Adipocyte (in vitro differentiated cells): ENCODE data around the gene CD36.

Experiments
- DNase-seq: peaks from one replicate; pipeline ENCODE4 v3.0.0-alpha.2; 2015; ENCODE audit warnings: low read depth
- H3K27me3 ChIP-seq: replicated peaks from 2 replicates; pipeline ENCODE4 v1.7.0; 2013; ENCODE audit warnings: mild to moderate bottlenecking, low read length, moderate library complexity; ENCODE audit not compliant: control insufficient read depth, insufficient read depth
- H3K36me3 ChIP-seq: 2 replicates; pipeline ENCODE4 v1.7.0; 2013; ENCODE audit warnings: low read length, mild to moderate bottlenecking, moderate library complexity; ENCODE audit not compliant: control insufficient read depth, insufficient read depth, severe bottlenecking
- H3K4me1 ChIP-seq: 2 replicates; pipeline ENCODE4 v1.7.0; 2013; ENCODE audit warnings: mild to moderate bottlenecking, low read length, moderate library complexity; ENCODE audit not compliant: control insufficient read depth, insufficient read depth
- H3K4me3 ChIP-seq: 2 replicates; pipeline ENCODE4 v1.7.0; 2013; ENCODE audit warnings: mild to moderate bottlenecking, low read length, moderate library complexity
- H3K9ac ChIP-seq: 2 replicates; pipeline ENCODE4 v1.7.0; 2013; ENCODE audit warnings: mild to moderate bottlenecking, low read length, moderate library complexity
- H3K9me3 ChIP-seq: 2 replicates; pipeline ENCODE4 v1.7.0; 2013; ENCODE audit warnings: mild to moderate bottlenecking, low read length, moderate library complexity; ENCODE audit not compliant: control insufficient read depth

CD36 gene

GRCh38 chr7:80705130-80705781 lies 66.8 kb downstream of the CD36 start:
- no peak for DNase-seq
- Histone ChIP-seq H3K9me3 (no peaks in the 10 kb centered on the region), H3K36me3 (no peaks in the 10 kb centered on the region), H3K27me3 (no peaks in the 10 kb centered on the region), H3K4me3 (no peak overlapping the region), H3K4me1 (peaks cover 10% of the 10 kb centered on the region), H3K9ac (no peak overlapping the region)

- Histone ChIP-seq H3K9ac (no peak overlapping the region), H3K27me3 (no peaks in the 10 kb centered on the region), H3K9me3 (no peaks in the 10 kb centered on the region), H3K36me3 (no peaks in the 10 kb centered on the region), H3K4me1 (peaks cover 17% of the 10 kb centered on the region), H3K4me3 (no peak overlapping the region)
- DNase-seq = no peak
These were observed 68.9 kb downstream of the CD36 start for GRCh38 chr7:80707318-80707717.

- no peak for DNase-seq
- no peaks in the 10 kb centered on the region for H3K9me3 ChIP-seq
- H3K4me3 ChIP-seq = no peak overlapping the region
These were observed 69.7 kb downstream of the CD36 start for GRCh38 chr7:80708123-80708522.

DNA sequence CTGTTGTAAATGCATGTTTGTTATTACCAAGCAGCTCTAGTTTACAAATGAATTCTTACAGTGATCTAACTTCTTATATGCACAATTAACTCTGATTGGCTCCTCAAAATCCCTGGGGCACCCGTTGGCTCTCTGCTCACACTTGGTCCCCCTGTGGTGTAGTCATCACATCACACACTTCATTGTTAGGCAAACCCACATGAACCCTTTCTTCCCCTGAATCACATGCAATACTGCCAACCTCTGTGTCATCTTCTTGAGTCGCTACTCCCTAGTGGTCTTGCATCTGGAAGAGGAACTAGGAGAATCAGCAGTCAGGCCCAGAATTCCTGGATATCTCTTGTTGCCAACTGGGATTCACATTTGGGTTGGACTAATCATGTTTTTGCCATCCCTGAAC lies 73.1 kb downstream of the CD36 start:
- peaks cover 10% of the 10 kb centered on the region for H3K4me1 ChIP-seq
- H3K9ac ChIP-seq = no peak overlapping the region
- no peaks in the 10 kb centered on the region for H3K36me3 ChIP-seq
- H3K4me3 ChIP-seq = peak overlapping the region; percentile 36
- no peaks in the 10 kb centered on the region for H3K9me3 ChIP-seq
- no peak for DNase-seq
- H3K27me3 ChIP-seq = no peaks in the 10 kb centered on the region

More at GRCh38 chr7:80708123-80708522, 69.7 kb downstream of the CD36 start:
- Histone ChIP-seq H3K4me1 (peaks cover 15% of the 10 kb centered on the region), H3K27me3 (no peaks in the 10 kb centered on the region), H3K36me3 (no peaks in the 10 kb centered on the region), H3K9ac (no peak overlapping the region)

- no peak overlapping the region for H3K9ac ChIP-seq
- H3K27me3 ChIP-seq = no peaks in the 10 kb centered on the region
- peak; percentile 68 for DNase-seq
- no peaks in the 10 kb centered on the region for H3K36me3 ChIP-seq
- peaks cover 28% of the 10 kb centered on the region for H3K4me1 ChIP-seq
- no peak overlapping the region for H3K4me3 ChIP-seq
- no peaks in the 10 kb centered on the region for H3K9me3 ChIP-seq
These were observed 80.8 kb downstream of the CD36 start for GRCh38 chr7:80719261-80719660.

GRCh38 chr7:80720146-80720545 lies 81.7 kb downstream of the CD36 start:
- DNase-seq = peak; percentile 4
- no peak overlapping the region for H3K9ac ChIP-seq
- no peaks in the 10 kb centered on the region for H3K27me3 ChIP-seq
- H3K4me3 ChIP-seq = no peak overlapping the region
- no peaks in the 10 kb centered on the region for H3K36me3 ChIP-seq
- H3K4me1 ChIP-seq = peaks cover 37% of the 10 kb centered on the region
- H3K9me3 ChIP-seq = no peaks in the 10 kb centered on the region

GRCh38 chr7:80721883-80722615 lies 83.6 kb downstream of the CD36 start:
- Histone ChIP-seq H3K4me1 (peaks cover 52% of the 10 kb centered on the region), H3K9me3 (no peaks in the 10 kb centered on the region), H3K36me3 (no peaks in the 10 kb centered on the region), H3K27me3 (no peaks in the 10 kb centered on the region), H3K9ac (peak overlapping the region; percentile 85), H3K4me3 (peak overlapping the region; percentile 60)
- DNase-seq = peak; percentile 93

DNA sequence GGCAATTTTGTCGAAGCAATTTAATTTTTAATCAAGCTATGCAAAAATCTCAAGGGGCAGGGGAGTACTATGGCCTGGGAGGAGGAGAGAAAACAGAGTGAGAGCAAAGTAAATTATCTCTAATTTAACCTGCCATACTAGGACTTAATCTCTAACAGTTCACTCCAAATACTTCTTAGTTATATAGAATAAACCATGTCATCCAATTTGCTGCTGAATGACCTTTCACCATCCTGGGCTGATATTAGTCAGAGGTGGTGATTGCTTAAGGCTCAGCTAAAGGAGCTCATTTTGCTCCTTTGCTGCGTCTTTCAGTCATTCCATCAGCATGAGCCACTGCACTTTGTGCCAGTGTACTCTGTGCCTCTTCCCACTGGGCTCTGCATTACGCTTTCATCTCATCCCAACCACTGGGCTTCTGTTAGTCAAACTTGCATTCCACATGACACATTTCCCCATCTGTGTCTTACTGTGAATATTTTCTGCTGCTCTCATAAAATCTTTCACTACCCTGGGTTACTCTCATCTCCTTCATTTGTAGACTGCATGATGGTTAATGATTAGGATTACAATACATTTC lies 84.3 kb downstream of the CD36 start:
- peak overlapping the region; percentile 60 for H3K4me3 ChIP-seq
- peak; percentile 96 for DNase-seq
- peaks cover 52% of the 10 kb centered on the region for H3K4me1 ChIP-seq
- H3K9me3 ChIP-seq = no peaks in the 10 kb centered on the region
- H3K36me3 ChIP-seq = no peaks in the 10 kb centered on the region
- H3K9ac ChIP-seq = peak overlapping the region; percentile 85
- no peaks in the 10 kb centered on the region for H3K27me3 ChIP-seq

DNA sequence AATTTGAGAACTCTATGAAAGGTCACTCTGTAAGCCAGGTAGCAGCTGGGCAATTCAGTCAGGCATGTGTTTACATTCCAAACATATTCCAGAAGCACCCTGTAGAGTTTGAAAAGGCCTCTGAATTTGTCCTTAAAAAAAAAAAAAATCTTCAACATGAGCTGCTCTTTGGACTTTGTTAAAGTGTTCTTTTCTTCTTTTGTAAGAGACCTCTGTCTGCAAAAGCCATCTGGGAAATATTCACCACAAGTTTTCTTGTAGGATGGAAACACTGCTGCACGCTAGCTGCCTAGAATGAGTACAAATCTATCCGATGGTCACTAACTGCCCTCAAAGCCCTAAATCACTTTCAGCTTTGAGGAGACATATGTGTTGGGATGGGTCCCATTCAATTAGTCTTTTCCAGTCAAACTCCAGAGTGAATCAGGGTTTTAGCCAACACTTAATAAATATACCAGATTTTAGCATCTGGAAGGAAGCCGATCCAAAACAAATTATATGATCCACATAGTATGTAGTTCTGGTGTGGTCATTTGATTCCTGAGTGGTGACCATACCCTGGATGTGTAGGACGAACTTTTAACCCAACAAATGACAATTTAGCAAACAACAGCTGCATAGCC lies 85.9 kb downstream of the CD36 start:
- Histone ChIP-seq H3K27me3 (no peaks in the 10 kb centered on the region), H3K9me3 (no peaks in the 10 kb centered on the region), H3K4me1 (peaks cover 56% of the 10 kb centered on the region), H3K36me3 (no peaks in the 10 kb centered on the region), H3K9ac (peak overlapping the region; percentile 44), H3K4me3 (peak overlapping the region; percentile 25)
- peak; percentile 41 for DNase-seq

DNA sequence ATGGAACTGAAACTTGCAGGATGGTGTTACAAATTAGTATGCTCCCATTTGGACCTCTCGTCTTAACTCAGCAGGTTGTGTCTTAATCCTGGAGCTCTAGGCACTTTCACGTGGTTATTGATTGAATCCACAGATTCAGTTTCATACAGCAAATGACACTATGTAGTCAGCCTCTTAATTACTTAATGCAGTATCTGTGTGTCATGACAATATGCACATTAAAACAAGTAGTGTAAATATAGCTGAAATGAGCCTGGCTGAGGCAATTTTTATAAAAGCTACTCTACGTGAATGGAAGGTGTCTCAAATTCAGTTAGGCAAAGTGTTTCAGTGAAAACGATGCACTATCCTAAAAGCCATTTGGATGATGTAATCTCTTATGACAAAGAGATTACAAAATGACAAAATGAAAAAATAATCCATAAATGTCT lies 86.8 kb downstream of the CD36 start:
- no peak overlapping the region for H3K9ac ChIP-seq
- no peak overlapping the region for H3K4me3 ChIP-seq
- no peaks in the 10 kb centered on the region for H3K36me3 ChIP-seq
- H3K4me1 ChIP-seq = peaks cover 64% of the 10 kb centered on the region
- no peaks in the 10 kb centered on the region for H3K9me3 ChIP-seq
- no peaks in the 10 kb centered on the region for H3K27me3 ChIP-seq
- DNase-seq = no peak
